Measurements from ENCODE around the gene MPP2.

Gene MPP2

DNA sequence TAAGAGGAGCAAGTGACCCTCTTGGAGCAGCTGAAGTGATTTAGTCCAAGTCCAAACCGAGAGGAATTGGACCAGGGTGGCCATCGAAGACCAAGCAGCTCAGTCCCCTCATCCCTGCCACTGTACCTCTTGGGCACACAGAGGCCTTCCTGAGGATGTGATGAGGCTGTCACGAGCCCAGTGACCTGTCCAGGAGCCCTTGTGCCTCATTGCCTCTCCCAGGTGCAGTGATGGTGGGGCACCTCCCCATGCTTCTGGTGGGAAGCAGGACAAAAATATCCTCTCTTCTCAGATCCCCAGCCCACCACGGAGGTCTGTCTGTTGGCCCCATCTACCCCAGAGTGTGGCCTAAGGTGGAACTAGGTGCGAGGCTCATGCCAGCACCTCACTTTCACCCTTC, 63.1 kb downstream of the MPP2 start:
- H3K4me3 ChIP-seq (ENCODE audit: low read depth, low read length) = no peak overlapping the region
- no peak overlapping the region for H3K27ac ChIP-seq (ENCODE audit: extremely low read depth, low read depth, low read length)
- TF ChIP-seq ZNF585B (tag by site-specific recombination; IDR thresholded peaks at IDR 0.05) (no peak), BCL11A (tag by site-specific recombination; IDR thresholded peaks at IDR 0.05; ENCODE audit: low read depth) (no peak), MYNN (tag by site-specific recombination; IDR thresholded peaks at IDR 0.05; ENCODE audit: borderline replicate concordance) (no peak), ZNF157 (tag by site-specific recombination; IDR thresholded peaks at IDR 0.05) (no peak)
- TF ChIP-seq, protein P1, sequence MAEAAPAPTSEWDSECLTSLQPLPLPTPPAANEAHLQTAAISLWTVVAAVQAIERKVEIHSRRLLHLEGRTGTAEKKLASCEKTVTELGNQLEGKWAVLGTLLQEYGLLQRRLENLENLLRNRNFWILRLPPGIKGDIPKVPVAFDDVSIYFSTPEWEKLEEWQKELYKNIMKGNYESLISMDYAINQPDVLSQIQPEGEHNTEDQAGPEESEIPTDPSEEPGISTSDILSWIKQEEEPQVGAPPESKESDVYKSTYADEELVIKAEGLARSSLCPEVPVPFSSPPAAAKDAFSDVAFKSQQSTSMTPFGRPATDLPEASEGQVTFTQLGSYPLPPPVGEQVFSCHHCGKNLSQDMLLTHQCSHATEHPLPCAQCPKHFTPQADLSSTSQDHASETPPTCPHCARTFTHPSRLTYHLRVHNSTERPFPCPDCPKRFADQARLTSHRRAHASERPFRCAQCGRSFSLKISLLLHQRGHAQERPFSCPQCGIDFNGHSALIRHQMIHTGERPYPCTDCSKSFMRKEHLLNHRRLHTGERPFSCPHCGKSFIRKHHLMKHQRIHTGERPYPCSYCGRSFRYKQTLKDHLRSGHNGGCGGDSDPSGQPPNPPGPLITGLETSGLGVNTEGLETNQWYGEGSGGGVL (tag by site-specific recombination; IDR thresholded peaks at IDR 0.05) = no peak
- H3K36me3 ChIP-seq (ENCODE audit: control insufficient read depth in 2 of 2, insufficient read depth in 1 of 2, low read length in 2 of 2) = no peaks in the 10 kb centered on the region
- POLR2A ChIA-PET = no interaction called here
- peaks cover 14% of the 10 kb centered on the region for H3K4me1 ChIP-seq (ENCODE audit: control insufficient read depth, insufficient read depth, low read length)
- CTCF ChIA-PET = interaction anchor here (0.5 to 3.3 kb wide), 7 partner anchors 12 to 208 kb away, joined by 3 to 56 read pairs (median 3); partner anchors contain the start of gene MPP3
- H3K9me3 ChIP-seq (ENCODE audit: control insufficient read depth, insufficient read depth, low read depth, low read length) = no peaks in the 10 kb centered on the region

DNA sequence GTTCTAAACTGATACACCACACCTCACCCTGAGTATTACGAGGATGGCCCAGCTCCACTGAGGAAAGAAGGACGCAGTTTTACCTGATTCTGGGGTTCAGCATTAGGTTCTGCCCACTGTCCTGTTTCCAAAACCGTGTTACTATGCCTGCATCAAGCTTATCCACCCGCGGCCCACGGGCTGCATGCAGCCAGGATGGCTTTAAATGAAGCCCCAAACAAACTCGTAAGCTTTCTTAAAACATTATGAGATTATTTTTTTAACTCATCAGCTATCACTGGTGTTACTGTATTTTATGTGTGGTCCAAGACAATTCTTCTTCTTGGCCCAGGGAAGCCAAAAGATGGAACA, 64.4 kb downstream of the MPP2 start:
- POLR2A ChIA-PET = interaction anchor here (0.7 kb wide), 2 partner anchors 196 to 304 kb away, joined by 5 to 8 read pairs; no protein-coding TSS in a partner anchor
- no peak overlapping the region for H3K27ac ChIP-seq (ENCODE audit: extremely low read depth, low read depth, low read length)
- CTCF ChIA-PET = interaction anchor here (0.6 to 2.0 kb wide), 5 partner anchors 35 to 885 kb away, joined by 3 to 9 read pairs (median 3); no protein-coding TSS in a partner anchor
- H3K4me1 ChIP-seq (ENCODE audit: control insufficient read depth, insufficient read depth, low read length) = peaks cover 14% of the 10 kb centered on the region
- no peaks in the 10 kb centered on the region for H3K36me3 ChIP-seq (ENCODE audit: control insufficient read depth in 2 of 2, insufficient read depth in 1 of 2, low read length in 2 of 2)
- H3K9me3 ChIP-seq (ENCODE audit: control insufficient read depth, insufficient read depth, low read depth, low read length) = no peaks in the 10 kb centered on the region
- H3K4me3 ChIP-seq (ENCODE audit: low read depth, low read length) = no peak overlapping the region
- TF ChIP-seq ZBTB10 (tag by site-specific recombination; IDR thresholded peaks at IDR 0.05) (no peak), ZEB2 (tag by site-specific recombination; IDR thresholded peaks at IDR 0.05) (no peak), SALL2 (tag by site-specific recombination; IDR thresholded peaks at IDR 0.05; ENCODE audit: borderline replicate concordance) (no peak), ZFP37 (tag by site-specific recombination; IDR thresholded peaks at IDR 0.05) (no peak), KLF10 (tag by site-specific recombination; IDR thresholded peaks at IDR 0.05) (no peak), ATF2 (tag by site-specific recombination; IDR thresholded peaks at IDR 0.05; ENCODE audit: low read depth) (no peak), ZNF292 (tag by site-specific recombination; IDR thresholded peaks at IDR 0.05; ENCODE audit: borderline replicate concordance, low read depth) (no peak), ZNF19 (tag by site-specific recombination; IDR thresholded peaks at IDR 0.05; ENCODE audit: low read depth) (no peak), ZNF221 (tag by site-specific recombination; IDR thresholded peaks at IDR 0.05; ENCODE audit: borderline replicate concordance) (no peak), ZNF175 (tag by site-specific recombination; IDR thresholded peaks at IDR 0.05) (no peak), ZNF514 (tag by site-specific recombination; IDR thresholded peaks at IDR 0.05) (no peak), ZNF704 (tag by site-specific recombination; IDR thresholded peaks at IDR 0.05) (no peak), HOXC10 (CRISPR knock-in tag; IDR thresholded peaks at IDR 0.05) (no peak)
- TF ChIP-seq, protein P2, sequence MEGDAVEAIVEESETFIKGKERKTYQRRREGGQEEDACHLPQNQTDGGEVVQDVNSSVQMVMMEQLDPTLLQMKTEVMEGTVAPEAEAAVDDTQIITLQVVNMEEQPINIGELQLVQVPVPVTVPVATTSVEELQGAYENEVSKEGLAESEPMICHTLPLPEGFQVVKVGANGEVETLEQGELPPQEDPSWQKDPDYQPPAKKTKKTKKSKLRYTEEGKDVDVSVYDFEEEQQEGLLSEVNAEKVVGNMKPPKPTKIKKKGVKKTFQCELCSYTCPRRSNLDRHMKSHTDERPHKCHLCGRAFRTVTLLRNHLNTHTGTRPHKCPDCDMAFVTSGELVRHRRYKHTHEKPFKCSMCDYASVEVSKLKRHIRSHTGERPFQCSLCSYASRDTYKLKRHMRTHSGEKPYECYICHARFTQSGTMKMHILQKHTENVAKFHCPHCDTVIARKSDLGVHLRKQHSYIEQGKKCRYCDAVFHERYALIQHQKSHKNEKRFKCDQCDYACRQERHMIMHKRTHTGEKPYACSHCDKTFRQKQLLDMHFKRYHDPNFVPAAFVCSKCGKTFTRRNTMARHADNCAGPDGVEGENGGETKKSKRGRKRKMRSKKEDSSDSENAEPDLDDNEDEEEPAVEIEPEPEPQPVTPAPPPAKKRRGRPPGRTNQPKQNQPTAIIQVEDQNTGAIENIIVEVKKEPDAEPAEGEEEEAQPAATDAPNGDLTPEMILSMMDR (tag by site-specific recombination; IDR thresholded peaks at IDR 0.05) = no peak
